ENCODE data around the gene SUDS3. TPM values are rescaled to one million over a fixed set of nuclear protein-coding genes. Genes with fewer than 3 reads are reported as not detected.
A peak's percentile ranks its signal among the peaks of the same experiment; 100 is the strongest.

Gene SUDS3
- total RNA-seq, 1 donor from 2014 or later, result 31.0 TPM

GRCh38 chr12:118361889-118362288, 14.5 kb upstream of the SUDS3 start:
- Histone ChIP-seq H3K79me2 (ENCODE audit: insufficient read depth, low read length) (peaks cover 45% of the 10 kb centered on the region), H3K9me3 (ENCODE audit: insufficient read depth, low read depth, low read length) (no peaks in the 10 kb centered on the region), H3K27ac (ENCODE audit: low read depth, low read length) (no peak overlapping the region), H3K9ac (ENCODE audit: low read length) (no peak overlapping the region), H3K4me1 (ENCODE audit: insufficient read depth, low read length) (peaks cover 8% of the 10 kb centered on the region), H4K20me1 (ENCODE audit: insufficient read depth, low read length) (peaks cover 3% of the 10 kb centered on the region), H2AFZ (ENCODE audit: low read depth, low read length) (no peak overlapping the region), H3K4me2 (ENCODE audit: low read length) (no peak overlapping the region), H3K36me3 (ENCODE audit: insufficient read depth, low read length) (no peaks in the 10 kb centered on the region), H3K4me3 (ENCODE audit: insufficient read depth, low read depth, low read length) (no peak overlapping the region), H3K27me3 (ENCODE audit: insufficient read depth, low read length) (no peaks in the 10 kb centered on the region)
- DNase-seq (ENCODE audit: low read depth) (no peak), FAIRE-seq (no peak)
- Mint-ChIP-seq H3K4me1 (ENCODE audit: low read depth, unreplicated experiment) (peaks cover 12% of the 10 kb centered on the region), H3K36me3 (ENCODE audit: low read depth, unreplicated experiment) (no peaks in the 10 kb centered on the region), H3K27ac (ENCODE audit: unreplicated experiment) (no peak overlapping the region), H3K9me3 (ENCODE audit: unreplicated experiment) (no peaks in the 10 kb centered on the region), H3K27me3 (ENCODE audit: low read depth, unreplicated experiment) (no peaks in the 10 kb centered on the region), H3K4me3 (ENCODE audit: unreplicated experiment) (no peak overlapping the region)
- TF ChIP-seq EZH2 (IDR thresholded peaks at IDR 0.05; ENCODE audit: insufficient read depth, low read length) (no peak), CTCF (IDR thresholded peaks at IDR 0.05; ENCODE audit: insufficient read depth, low read depth, low read length) (no peak)

GRCh38 chr12:118368821-118369220, 7.5 kb upstream of the SUDS3 start:
- Histone ChIP-seq H4K20me1 (ENCODE audit: insufficient read depth, low read length) (peaks cover 21% of the 10 kb centered on the region), H3K4me2 (ENCODE audit: low read length) (no peak overlapping the region), H3K9ac (ENCODE audit: low read length) (no peak overlapping the region), H3K36me3 (ENCODE audit: insufficient read depth, low read length) (no peaks in the 10 kb centered on the region), H3K4me1 (ENCODE audit: insufficient read depth, low read length) (peaks cover 13% of the 10 kb centered on the region), H3K27me3 (ENCODE audit: insufficient read depth, low read length) (no peaks in the 10 kb centered on the region), H3K9me3 (ENCODE audit: insufficient read depth, low read depth, low read length) (no peaks in the 10 kb centered on the region), H3K79me2 (ENCODE audit: insufficient read depth, low read length) (peaks cover 67% of the 10 kb centered on the region), H2AFZ (ENCODE audit: low read depth, low read length) (no peak overlapping the region), H3K27ac (ENCODE audit: low read depth, low read length) (no peak overlapping the region), H3K4me3 (ENCODE audit: insufficient read depth, low read depth, low read length) (no peak overlapping the region)
- no peak overlapping the region for H3K27ac Mint-ChIP-seq (ENCODE audit: unreplicated experiment)
- peaks cover 2% of the 10 kb centered on the region for H3K4me1 Mint-ChIP-seq (ENCODE audit: low read depth, unreplicated experiment)
- H3K36me3 Mint-ChIP-seq (ENCODE audit: low read depth, unreplicated experiment), result no peaks in the 10 kb centered on the region
- no peaks in the 10 kb centered on the region for H3K27me3 Mint-ChIP-seq (ENCODE audit: low read depth, unreplicated experiment)
- H3K4me3 Mint-ChIP-seq (ENCODE audit: unreplicated experiment), result no peak overlapping the region
- no peak for DNase-seq (ENCODE audit: low read depth)
- no peak for FAIRE-seq
- H3K9me3 Mint-ChIP-seq (ENCODE audit: unreplicated experiment), result no peaks in the 10 kb centered on the region
- no peak for TF ChIP-seq EZH2 (IDR thresholded peaks at IDR 0.05; ENCODE audit: insufficient read depth, low read length)
- TF ChIP-seq CTCF (IDR thresholded peaks at IDR 0.05; ENCODE audit: insufficient read depth, low read depth, low read length), result no peak

- H3K79me2 ChIP-seq (ENCODE audit: insufficient read depth, low read length), result peaks cover 59% of the 10 kb centered on the region
- H3K4me3 ChIP-seq (ENCODE audit: insufficient read depth, low read depth, low read length), result peak overlapping the region; percentile 76
- peak overlapping the region; percentile 83 for H3K9ac ChIP-seq (ENCODE audit: low read length)
- no peaks in the 10 kb centered on the region for H3K27me3 Mint-ChIP-seq (ENCODE audit: low read depth, unreplicated experiment)
- peaks cover 5% of the 10 kb centered on the region for H3K4me1 Mint-ChIP-seq (ENCODE audit: low read depth, unreplicated experiment)
- H3K9me3 Mint-ChIP-seq (ENCODE audit: unreplicated experiment), result no peaks in the 10 kb centered on the region
- peaks cover 21% of the 10 kb centered on the region for H4K20me1 ChIP-seq (ENCODE audit: insufficient read depth, low read length)
- DNase-seq (ENCODE audit: low read depth) (no peak), FAIRE-seq (no peak)
- no peak overlapping the region for H3K27ac Mint-ChIP-seq (ENCODE audit: unreplicated experiment)
- TF ChIP-seq CTCF (IDR thresholded peaks at IDR 0.05; ENCODE audit: insufficient read depth, low read depth, low read length), result no peak
- no peak for TF ChIP-seq EZH2 (IDR thresholded peaks at IDR 0.05; ENCODE audit: insufficient read depth, low read length)
- no peak overlapping the region for H3K27ac ChIP-seq (ENCODE audit: low read depth, low read length)
- H3K4me3 Mint-ChIP-seq (ENCODE audit: unreplicated experiment), result peak overlapping the region; percentile 94
- no peaks in the 10 kb centered on the region for H3K36me3 ChIP-seq (ENCODE audit: insufficient read depth, low read length)
- H3K36me3 Mint-ChIP-seq (ENCODE audit: low read depth, unreplicated experiment), result no peaks in the 10 kb centered on the region
- peak overlapping the region; percentile 96 for H3K4me2 ChIP-seq (ENCODE audit: low read length)
- peaks cover 13% of the 10 kb centered on the region for H3K4me1 ChIP-seq (ENCODE audit: insufficient read depth, low read length)
- H3K27me3 ChIP-seq (ENCODE audit: insufficient read depth, low read length), result no peaks in the 10 kb centered on the region
- no peaks in the 10 kb centered on the region for H3K9me3 ChIP-seq (ENCODE audit: insufficient read depth, low read depth, low read length)
- no peak overlapping the region for H2AFZ ChIP-seq (ENCODE audit: low read depth, low read length)
These were observed 5.8 kb upstream of the SUDS3 start for GRCh38 chr12:118370601-118371000.

Data from astrocyte (in vitro differentiated cells and primary cell).